Heart right ventricle (tissue), 16 donors: Measurements from ENCODE around the gene DPF3. TPM values are rescaled to one million over a fixed set of nuclear protein-coding genes. Genes with fewer than 3 reads are reported as not detected.

Experiments
- ATAC-seq, 8 donors: fragments of 200-7000 bp; cut with Tn5 transposase; one replicate each; pipeline ENCODE4 v1.9.1; 2020; ENCODE audit warnings: mild to moderate bottlenecking in 8 of 8, moderate library complexity in 8 of 8, moderate number of reproducible peaks in 1 of 8
- DNase-seq, 2 donors: peaks; one replicate each; pipeline ENCODE4 v3.0.0-alpha.2; 2020
- H3K27ac ChIP-seq, 10 donors: fragments of 200-600 bp; sonication (generic) in 2 of 10; one replicate each; pipeline versions ENCODE4 v1.5.0 to v1.8.0; 2020 to 2022; ENCODE audit warnings: mild to moderate bottlenecking in 3 of 10
- H3K27me3 ChIP-seq, 7 donors: fragments of 200-600 bp; one replicate each; pipeline ENCODE4 v1.8.0; 2021 to 2022; ENCODE audit warnings: mild to moderate bottlenecking in 2 of 7
- H3K36me3 ChIP-seq, 9 donors: fragments of 200-600 bp; sonication (generic) in 1 of 9; one replicate each; pipeline versions ENCODE4 v1.5.0 to v1.8.0; 2020 to 2022; ENCODE audit warnings: mild to moderate bottlenecking in 2 of 9
- H3K4me1 ChIP-seq, 9 donors: fragments of 200-600 bp; sonication (generic) in 1 of 9; one replicate each; pipeline versions ENCODE4 v1.5.0 to v1.8.0; 2020 to 2022; ENCODE audit warnings: mild to moderate bottlenecking in 4 of 9
- H3K4me3 ChIP-seq, 10 donors: fragments of 200-600 bp; sonication (generic) in 2 of 10; one replicate each; pipeline versions ENCODE4 v1.5.0 to v1.8.0; 2020 to 2022; ENCODE audit warnings: mild to moderate bottlenecking in 7 of 10, moderate library complexity in 2 of 10
- H3K9me3 ChIP-seq, 11 donors: fragments of 200-600 bp in 10 of 11; sonication (generic) in 2 of 11; one replicate each; pipeline versions ENCODE4 v1.5.0 to v1.8.0; 2013 to 2022; ENCODE audit warnings: mild to moderate bottlenecking in 2 of 11, control low read depth in 1 of 11, moderate library complexity in 1 of 11
- WGBS, 2 donors: extraction: QIAGEN DNeasy Blood & Tissue Kit; methylation state at CpG; one replicate each; pipeline ENCODE4 v1.1.7; 2013; ENCODE audit warnings: inconsistent platforms in 1 of 2; 5-methylcytosine and 5-hydroxymethylcytosine counted together
- intact Hi-C, 10 donors: fragments of 100-400 bp; cut with DNase I; formaldehyde crosslinking; loops; one replicate each; pipeline versions ENCODE4 v1.11.1 to v1.14.2; 2022
- polyA plus RNA-seq, 2 donors: library from polyadenylated mRNA; stranded (reverse); fragments of 200-250 nt; gene quantifications; one replicate each; pipeline ENCODE4 v1.2.3, GENCODE V29; 2013
- total RNA-seq, 10 donors: library from RNA; stranded (reverse); fragmentation: NEBNext Ultra II Directional in 3 of 10; extraction: Animal tissue kit (Norgen Biotek cat#: 25700) in 3 of 10; gene quantifications; one replicate each; pipeline versions ENCODE4 v1.2.1 to v1.2.4, GENCODE V29; 2021 to 2023
- TF ChIP-seq, protein P1 (sequence below), 9 donors: fragments of 200-600 bp; sonication (generic) in 2 of 9; IDR thresholded peaks; one replicate each; pipeline versions ENCODE4 v1.5.0 to v1.8.0; 2021 to 2022; ENCODE audit warnings: antibody characterized with exemption in 9 of 9, mild to moderate bottlenecking in 5 of 9, moderate library complexity in 1 of 9
- donor health status: Arrhythmogenic right ventricular cardiomyopathy.
- donor health status: ischemic (EF 13 %, LVEDD 7.1; RV severe dilation, severe dysfunction).
- donor health status: healthy with polysubstance abuse.
- donor health status: DM: no; HTN: yes; CAD: no.
- donor health status: DM: no; HTN: no; CAD: no.
- donor health status: ischemic (EF 25% LVEDD 6.9; RV normal size, moderate dysfunction).
- donor health status: ischemic (EF 25% LVEDD 5.7; RV mildly dilated, moderate dysfunction).
- donor health status: healthy.
- donor health status: DM: yes; HTN: yes; CAD: no.
- donor health status: Ischemic cardiomyopathy.
- donor health status: ischemic (EF 35%, LVEDD 5.7; RV mildly dilated, moderate dysfunction).
- donor health status: nonischemic (EF 11% LVEDD 7.7; RV severe dilation, severe dysfunction).
- donor health status: DM: yes; HTN: yes; CAD: no.
- donor health status: PGD.
- donor health status: ischemic (EF 29% LVEDD 5.4; RV normal size, mild dysfunction).
- donor health status: nonischemic (EF 23%, LVEDD 6.1; RV moderate dilation, normal function).

The DPF3 gene
- total and polyA plus RNA-seq, 12 donors: 3.8 to 52.3 (median 35.6) TPM

DNA sequence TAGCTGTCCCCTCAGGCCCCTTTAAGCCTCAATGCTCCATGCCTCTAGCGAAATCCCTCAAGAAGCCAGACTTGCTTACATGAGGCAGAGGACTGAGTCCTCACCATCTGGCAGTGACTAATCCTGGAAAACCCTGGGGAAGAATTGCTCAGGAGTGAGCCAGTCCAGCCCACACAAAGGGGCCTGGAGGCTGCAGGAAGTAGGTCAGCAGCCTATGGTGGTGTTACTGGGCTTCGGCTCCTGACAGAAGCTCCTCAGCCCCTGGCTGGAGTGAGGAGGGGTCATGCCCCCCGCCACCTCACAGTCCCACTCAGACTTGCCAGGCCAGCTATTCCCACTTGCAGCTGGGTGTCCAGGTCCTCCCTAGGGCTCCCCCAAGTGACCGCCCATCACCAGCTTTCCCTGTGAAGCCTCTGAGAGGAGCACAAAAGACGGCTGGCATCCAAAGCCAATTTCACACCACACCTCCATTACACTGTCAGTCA, 250.5 kb downstream of the DPF3 start:
- Histone ChIP-seq H3K4me3 (no peak overlapping the region), H3K36me3 (no peaks in the 10 kb centered on the region), H3K9me3 (peaks cover 0 to 16% (median 0%) of the 10 kb centered on the region in 11 donors), H3K27ac (peak overlapping the region in 1 of 10 donors; percentile 68), H3K27me3 (no peaks in the 10 kb centered on the region), H3K4me1 (peaks cover 0 to 23% (median 14%) of the 10 kb centered on the region in 9 donors)
- ATAC-seq: peak; percentile 52 to 93 (median 76)
- peak in 1 of 2 donors; percentile 29 for DNase-seq
- intact Hi-C loops: loop anchor here in 1 of 10 donors (5.0 kb wide), 1 partner anchor 561 kb away; no protein-coding TSS in a partner anchor
- TF ChIP-seq, protein P1, sequence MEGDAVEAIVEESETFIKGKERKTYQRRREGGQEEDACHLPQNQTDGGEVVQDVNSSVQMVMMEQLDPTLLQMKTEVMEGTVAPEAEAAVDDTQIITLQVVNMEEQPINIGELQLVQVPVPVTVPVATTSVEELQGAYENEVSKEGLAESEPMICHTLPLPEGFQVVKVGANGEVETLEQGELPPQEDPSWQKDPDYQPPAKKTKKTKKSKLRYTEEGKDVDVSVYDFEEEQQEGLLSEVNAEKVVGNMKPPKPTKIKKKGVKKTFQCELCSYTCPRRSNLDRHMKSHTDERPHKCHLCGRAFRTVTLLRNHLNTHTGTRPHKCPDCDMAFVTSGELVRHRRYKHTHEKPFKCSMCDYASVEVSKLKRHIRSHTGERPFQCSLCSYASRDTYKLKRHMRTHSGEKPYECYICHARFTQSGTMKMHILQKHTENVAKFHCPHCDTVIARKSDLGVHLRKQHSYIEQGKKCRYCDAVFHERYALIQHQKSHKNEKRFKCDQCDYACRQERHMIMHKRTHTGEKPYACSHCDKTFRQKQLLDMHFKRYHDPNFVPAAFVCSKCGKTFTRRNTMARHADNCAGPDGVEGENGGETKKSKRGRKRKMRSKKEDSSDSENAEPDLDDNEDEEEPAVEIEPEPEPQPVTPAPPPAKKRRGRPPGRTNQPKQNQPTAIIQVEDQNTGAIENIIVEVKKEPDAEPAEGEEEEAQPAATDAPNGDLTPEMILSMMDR (IDR thresholded peaks at IDR 0.05): peak in 1 of 9 donors; percentile 11
- WGBS, 2 donors: 55 to 59% methylated on average over 5 of the region's 5 CpGs

GRCh38 chr14:72640911-72641485, 252.9 kb downstream of the DPF3 start:
- WGBS, 2 donors: 92 to 95% methylated on average over 8 of the region's 8 CpGs
- Histone ChIP-seq H3K36me3 (no peaks in the 10 kb centered on the region), H3K9me3 (peaks cover 0 to 16% (median 0%) of the 10 kb centered on the region in 11 donors), H3K27ac (no peak overlapping the region), H3K4me3 (no peak overlapping the region), H3K4me1 (peaks cover 0 to 18% (median 11%) of the 10 kb centered on the region in 9 donors), H3K27me3 (no peaks in the 10 kb centered on the region)
- intact Hi-C loops: loop anchor here in 2 of 10 donors (1.0 to 5.0 kb wide), 2 partner anchors 102 to 559 kb away; no protein-coding TSS in a partner anchor
- no peak for ATAC-seq
- TF ChIP-seq, protein P1 (IDR thresholded peaks at IDR 0.05): no peak
- DNase-seq: no peak

DNA sequence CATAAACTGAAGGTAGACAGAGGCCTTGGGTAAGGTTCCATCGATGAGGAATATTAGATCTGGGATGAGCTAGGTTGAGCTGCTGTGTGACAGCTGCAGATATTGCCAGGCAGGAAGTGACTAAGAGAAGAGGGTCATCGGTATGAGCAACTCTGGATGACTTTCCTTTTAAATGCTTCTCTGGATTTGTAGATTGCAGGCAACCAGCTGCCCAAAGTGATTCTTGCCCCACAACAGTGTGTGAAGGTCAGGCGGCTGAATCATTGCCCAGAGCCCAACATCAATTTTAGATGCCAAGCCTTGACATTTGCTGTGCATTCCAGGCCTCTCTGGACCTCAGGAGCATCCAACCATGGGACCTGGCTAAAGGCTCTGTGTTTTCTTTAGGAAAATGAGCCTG, 255.9 kb downstream of the DPF3 start:
- H3K27me3 ChIP-seq: no peaks in the 10 kb centered on the region

DNA sequence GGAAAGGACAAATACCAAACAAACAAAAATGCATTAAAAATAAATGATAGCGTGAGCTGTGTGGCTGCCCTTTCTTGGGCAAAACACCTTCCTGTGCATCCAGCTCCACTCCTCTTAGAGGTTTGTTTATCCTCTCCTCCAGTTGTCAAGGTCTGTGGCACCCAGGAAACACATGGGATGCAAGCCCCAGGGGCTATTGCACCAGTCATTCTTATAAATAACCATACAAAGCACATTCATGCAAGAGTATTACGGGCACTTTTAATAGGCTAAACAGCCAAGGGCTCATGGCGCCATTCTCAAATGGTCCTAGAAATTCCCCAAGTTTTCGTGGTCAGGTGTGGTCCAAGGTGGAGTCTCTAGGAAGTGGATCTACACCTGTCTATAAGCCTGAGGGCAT, 257.0 kb downstream of the DPF3 start:
- WGBS, 2 donors: 94 to 95% methylated on average over 4 of the region's 4 CpGs

More for the DNA sequence above, 255.9 kb downstream of the DPF3 start:
- peak in 1 of 2 donors; percentile 37 for DNase-seq
- H3K9me3 ChIP-seq: peaks cover 0 to 16% (median 0%) of the 10 kb centered on the region in 11 donors
- peak overlapping the region in 2 of 10 donors; percentile 19 to 41 for H3K27ac ChIP-seq
- 56 to 61% methylated on average over 3 of the region's 3 CpGs for WGBS, 2 donors
- H3K36me3 ChIP-seq: no peaks in the 10 kb centered on the region
- peak in 4 of 8 donors; percentile 46 to 90 (median 76) for ATAC-seq
- peaks cover 0 to 25% (median 5%) of the 10 kb centered on the region in 9 donors for H3K4me1 ChIP-seq
- intact Hi-C loops: no loop called here
- TF ChIP-seq, protein P1 (IDR thresholded peaks at IDR 0.05): no peak
- H3K4me3 ChIP-seq: no peak overlapping the region

More for the DNA sequence above, 257.0 kb downstream of the DPF3 start:
- Histone ChIP-seq H3K27me3 (no peaks in the 10 kb centered on the region), H3K4me3 (no peak overlapping the region), H3K9me3 (peaks cover 0 to 11% (median 0%) of the 10 kb centered on the region in 11 donors), H3K36me3 (no peaks in the 10 kb centered on the region), H3K27ac (no peak overlapping the region), H3K4me1 (peaks cover 0 to 18% (median 0%) of the 10 kb centered on the region in 9 donors)
- ATAC-seq: no peak
- TF ChIP-seq, protein P1 (IDR thresholded peaks at IDR 0.05): no peak
- DNase-seq: no peak
- intact Hi-C loops: no loop called here
